Endodermal cell (in vitro differentiated cells): ENCODE data around the gene LY86. TPM values are rescaled to one million over a fixed set of nuclear protein-coding genes. Genes with fewer than 3 reads are reported as not detected.

ENCODE experiments used
- DNase-seq: peaks from one replicate; pipeline ENCODE4 v3.0.0-alpha.2; 2017
- H3K27ac ChIP-seq: 2 replicates; pipeline ENCODE4 v1.5.1; 2013; ENCODE audit warnings: mild to moderate bottlenecking, low read depth, low read length, moderate library complexity
- H3K27me3 ChIP-seq: 2 replicates; pipeline ENCODE4 v1.6.1; 2013; ENCODE audit warnings: mild to moderate bottlenecking, low read length, moderate library complexity; ENCODE audit not compliant: insufficient read depth, control insufficient read depth, poor library complexity, severe bottlenecking
- H3K36me3 ChIP-seq: 2 replicates; pipeline ENCODE4 v1.7.0; 2013; ENCODE audit warnings: mild to moderate bottlenecking, low read length, moderate library complexity; ENCODE audit not compliant: control insufficient read depth, insufficient read depth
- H3K4me1 ChIP-seq: one replicate; pipeline ENCODE4 v1.7.0; 2013; ENCODE audit warnings: low read length; ENCODE audit not compliant: control insufficient read depth, insufficient read depth
- H3K4me3 ChIP-seq: 2 replicates; pipeline ENCODE4 v1.5.1; 2013; ENCODE audit warnings: mild to moderate bottlenecking, low read length, moderate library complexity
- H3K9ac ChIP-seq: 2 replicates; pipeline ENCODE4 v1.6.1; 2013; ENCODE audit warnings: mild to moderate bottlenecking, low read length, moderate library complexity; ENCODE audit not compliant: poor library complexity, severe bottlenecking; ENCODE audit errors: extremely low read depth
- H3K9me3 ChIP-seq: 2 replicates; pipeline ENCODE4 v1.6.1; 2013; ENCODE audit warnings: mild to moderate bottlenecking, low read length, moderate library complexity; ENCODE audit not compliant: control insufficient read depth
- H3K27ac Mint-ChIP-seq: 2 replicates; pipeline ENCODE4 v1.8.0; 2020; ENCODE audit warnings: mixed read lengths
- H3K27me3 Mint-ChIP-seq: 2 replicates; pipeline ENCODE4 v1.8.0; 2021; ENCODE audit warnings: mild to moderate bottlenecking, mixed read lengths; ENCODE audit not compliant: insufficient read depth
- H3K36me3 Mint-ChIP-seq: 2 replicates; pipeline ENCODE4 v1.8.0; 2020; ENCODE audit warnings: low read depth, mixed read lengths
- H3K4me1 Mint-ChIP-seq: 2 replicates; pipeline ENCODE4 v1.8.0; 2020; ENCODE audit warnings: mixed read lengths
- H3K4me3 Mint-ChIP-seq: 2 replicates; pipeline ENCODE4 v1.8.0; 2020; ENCODE audit warnings: mild to moderate bottlenecking, moderate library complexity, mixed read lengths
- H3K9me3 Mint-ChIP-seq: 2 replicates; pipeline ENCODE4 v1.8.0; 2020; ENCODE audit warnings: mild to moderate bottlenecking, mixed read lengths
- CTCF ChIP-seq: fragments of 200-600 bp; sonication (generic); conservative IDR thresholded peaks from 2 replicates; pipeline ENCODE4 v1.5.0; 2021; ENCODE audit warnings: antibody characterized with exemption, mild to moderate bottlenecking
- WGBS, 2 experiments: methylation state at CpG; one replicate each; pipeline versions ENCODE4 v1.1.5 to v1.1.7; 2013; ENCODE audit warnings: missing lambda C conversion rate in 2 of 2, mixed read lengths in 1 of 2; ENCODE audit not compliant: insufficient coverage in 1 of 2, insufficient read length in 1 of 2; 5-methylcytosine and 5-hydroxymethylcytosine counted together
- total RNA-seq, 2 donors: library from RNA; stranded (reverse); fragmentation: NEBNext Ultra II Directional in 1 of 2; extraction: Animal tissue kit (Norgen Biotek cat#: 25700) in 1 of 2; gene quantifications; 2 replicates in 1 of 2; 3 replicates in 1 of 2; pipeline ENCODE4 v1.2.1, GENCODE V29; 2021

LY86 gene
- total RNA-seq, 2 donors from 2014 or later: not detected

GRCh38 chr6:6620766-6621425 lies 32.4 kb downstream of the LY86 start:
- TF ChIP-seq CTCF: no peak
- Mint-ChIP-seq H3K36me3 (no peaks in the 10 kb centered on the region), H3K27ac (no peak overlapping the region), H3K9me3 (no peaks in the 10 kb centered on the region), H3K27me3 (peaks cover 3% of the 10 kb centered on the region), H3K4me3 (no peak overlapping the region), H3K4me1 (no peaks in the 10 kb centered on the region)
- no peak for DNase-seq
- Histone ChIP-seq H3K27me3 (no peaks in the 10 kb centered on the region), H3K9ac (no peak overlapping the region), H3K4me1 (no peaks in the 10 kb centered on the region), H3K4me3 (no peak overlapping the region), H3K36me3 (no peaks in the 10 kb centered on the region), H3K27ac (no peak overlapping the region), H3K9me3 (no peaks in the 10 kb centered on the region)
- 91 to 97% methylated on average over 7 to 9 of the region's 9 CpGs for WGBS, 2 experiments

- Histone ChIP-seq H3K4me1 (no peaks in the 10 kb centered on the region), H3K27me3 (no peaks in the 10 kb centered on the region), H3K36me3 (no peaks in the 10 kb centered on the region), H3K9me3 (no peaks in the 10 kb centered on the region), H3K9ac (no peak overlapping the region), H3K4me3 (no peak overlapping the region), H3K27ac (no peak overlapping the region)
- WGBS, 2 experiments: 94 to 100% methylated on average over 1 of the region's 1 CpG
- Mint-ChIP-seq H3K36me3 (no peaks in the 10 kb centered on the region), H3K27ac (no peak overlapping the region), H3K4me3 (no peak overlapping the region), H3K4me1 (no peaks in the 10 kb centered on the region), H3K9me3 (no peaks in the 10 kb centered on the region), H3K27me3 (peaks cover 3% of the 10 kb centered on the region)
- TF ChIP-seq CTCF: no peak
- DNase-seq: no peak
Observed at GRCh38 chr6:6622501-6622900, 34.0 kb downstream of the LY86 start.

GRCh38 chr6:6623553-6623952 lies 35.0 kb downstream of the LY86 start:
- H3K36me3 Mint-ChIP-seq: no peaks in the 10 kb centered on the region
- H3K9me3 ChIP-seq: no peaks in the 10 kb centered on the region
- H3K27ac Mint-ChIP-seq: no peak overlapping the region
- H3K4me3 Mint-ChIP-seq: no peak overlapping the region
- DNase-seq: no peak
- no peaks in the 10 kb centered on the region for H3K4me1 ChIP-seq
- no peaks in the 10 kb centered on the region for H3K4me1 Mint-ChIP-seq
- no peak for TF ChIP-seq CTCF
- H3K27ac ChIP-seq: no peak overlapping the region
- no peaks in the 10 kb centered on the region for H3K27me3 ChIP-seq
- 100% methylated on average over 1 of the region's 1 CpG for whole genome bisulfite sequencing, 2 experiments
- H3K36me3 ChIP-seq: no peaks in the 10 kb centered on the region
- peaks cover 3% of the 10 kb centered on the region for H3K27me3 Mint-ChIP-seq
- no peak overlapping the region for H3K4me3 ChIP-seq
- H3K9me3 Mint-ChIP-seq: no peaks in the 10 kb centered on the region
- no peak overlapping the region for H3K9ac ChIP-seq
